Stomach (tissue), 19 donors: ENCODE data around the gene FRG2C. TPM values are rescaled to one million over a fixed set of nuclear protein-coding genes. Genes with fewer than 3 reads are reported as not detected.
"Not testable (repeated sequence)": the region's sequence is repeated elsewhere in the genome, so short reads cannot be mapped to it uniquely, and the experiment has no call there.

ENCODE experiments used
- DNase-seq, 2 donors: peaks; one replicate each; pipeline versions ENCODE4 v3.0.0 to v3.0.0-alpha.2; 2013 to 2019
- H3K27ac ChIP-seq, 5 donors: fragments of 200-600 bp in 4 of 5; sonication (generic) in 4 of 5; one replicate each; pipeline ENCODE4 v1.5.1; 2013 to 2019; ENCODE audit warnings: mild to moderate bottlenecking in 1 of 5, moderate library complexity in 1 of 5
- H3K27me3 ChIP-seq, 3 donors: fragments of 200-600 bp; sonication (generic); one replicate each; pipeline ENCODE4 v1.5.1; 2017 to 2019; ENCODE audit warnings: mixed run types in 1 of 3
- H3K36me3 ChIP-seq, 4 donors: fragments of 200-600 bp; sonication (generic); 1 replicate in 3 of 4; 2 replicates in 1 of 4; pipeline ENCODE4 v1.5.1; 2016 to 2019
- H3K4me1 ChIP-seq, 4 donors: fragments of 200-600 bp; sonication (generic); one replicate each; pipeline ENCODE4 v1.5.1; 2016 to 2019
- H3K4me3 ChIP-seq, 4 donors: fragments of 200-600 bp; sonication (generic) in 3 of 4; one replicate each; pipeline ENCODE4 v1.5.1; 2016 to 2019; ENCODE audit warnings: mild to moderate bottlenecking in 1 of 4
- H3K9me3 ChIP-seq, 4 donors: fragments of 200-600 bp; sonication (generic); one replicate each; pipeline ENCODE4 v1.5.1; 2016 to 2019
- CTCF ChIP-seq, 7 experiments: fragments of 450-650 bp in 4 of 7; fragments of 200-600 bp in 3 of 7; sonication (generic) in 3 of 7; IDR thresholded peaks; one replicate each; pipeline ENCODE4 v1.5.1; 2016 to 2019; ENCODE audit warnings: antibody characterized with exemption in 7 of 7, control low read depth in 2 of 7, mild to moderate bottlenecking in 1 of 7
- EP300 ChIP-seq: sonication (generic); formaldehyde crosslinking; IDR thresholded peaks from one replicate; pipeline ENCODE4 v1.6.1; 2017; ENCODE audit warnings: antibody characterized with exemption
- POLR2A ChIP-seq, 4 donors: fragments of 450-650 bp; IDR thresholded peaks; one replicate each; pipeline ENCODE4 v1.6.1; 2016; ENCODE audit warnings: antibody characterized with exemption in 4 of 4, control low read depth in 2 of 4, mild to moderate bottlenecking in 1 of 4, moderate library complexity in 1 of 4
- POLR2AphosphoS5 ChIP-seq, 3 donors: sonication (generic); formaldehyde crosslinking; IDR thresholded peaks; one replicate each; pipeline ENCODE4 v1.6.1; 2016; ENCODE audit warnings: antibody characterized with exemption in 3 of 3
- WGBS, 5 donors: extraction: QIAGEN DNeasy Blood & Tissue Kit in 3 of 5; methylation state at CpG; one replicate each; pipeline versions ENCODE4 v1.1.5 to v1.1.7; 2013 to 2018; 5-methylcytosine and 5-hydroxymethylcytosine counted together
- intact Hi-C: fragments of 100-400 bp; cut with DNase I; formaldehyde crosslinking; loops from one replicate; pipeline ENCODE4 v1.15.1; 2023; ENCODE audit warnings: low total_unique reads
- long read RNA-seq, 10 donors: transcript quantifications; one replicate each; lab custom pipeline, GENCODE V29; 2026
- polyA plus RNA-seq, 3 donors: library from polyadenylated mRNA; stranded (reverse); fragments of 200-250 nt; gene quantifications; one replicate each; pipeline ENCODE4 v1.2.3, GENCODE V29; 2013
- total RNA-seq, 5 donors: library from RNA; depleted of rRNA; stranded (reverse); fragments of >200 nt; gene quantifications; one replicate each; pipeline versions ENCODE4 v1.1.0 to v1.2.3, GENCODE V29; 2014 to 2016
- donor health status: healthy with polysubstance abuse.
- donor health status: Bipolar disorder and iron deficiency.
- donor health status: healthy.

Gene FRG2C
- total RNA-seq (not detected), polyA plus RNA-seq (not detected)
- long read RNA-seq, donor 1: 0 reads
- long read RNA-seq, donor 2: 0 reads
- long read RNA-seq, donor 3: 0 reads
- long read RNA-seq, donor 4: 0 reads
- long read RNA-seq, donor 5: 0 reads
- long read RNA-seq, donor 6: 0 reads
- long read RNA-seq, donor 7: 0 reads
- long read RNA-seq, donor 8: 0 reads
- long read RNA-seq, donor 9: 0 reads
- long read RNA-seq, donor 10: 0 reads

GRCh38 chr3:75664028-75664427 lies at the start of gene FRG2C:
Gene FRG2C, plus strand, starts transcription at chr3:75664328. Its CDS starts 52 bp downstream, at chr3:75664380.
- intact Hi-C loops, H3K4me3 ChIP-seq, H3K27ac ChIP-seq, DNase-seq, H3K36me3 ChIP-seq: not testable (repeated sequence)
- H3K27me3 ChIP-seq: peaks cover 4 to 89% (median 26%) of the 10 kb centered on the region in 3 donors
- peaks cover 0 to 16% (median 10%) of the 10 kb centered on the region in 4 donors for H3K4me1 ChIP-seq
- H3K9me3 ChIP-seq: peaks cover under 1 to 49% (median 14%) of the 10 kb centered on the region in 4 donors
- WGBS, 5 donors: 69 to 80% (median 76%) methylated on average over 9 of the region's 9 CpGs

- H3K9me3 ChIP-seq, H3K36me3 ChIP-seq, intact Hi-C loops: not testable (repeated sequence)
- Histone ChIP-seq H3K27ac (peak overlapping the region in 1 of 5 donors; percentile 42), H3K4me1 (peaks cover 0 to 17% (median 15%) of the 10 kb centered on the region in 4 donors), H3K4me3 (peak overlapping the region; percentile 44 to 55 (median 51)), H3K27me3 (peaks cover 0 to 26% (median 15%) of the 10 kb centered on the region in 3 donors)
- 3 to 5% (median 4%) methylated on average over 16 to 43 of the region's 43 CpGs for WGBS, 5 donors
- peak; percentile 60 to 78 for DNase-seq
Measured at GRCh38 chr3:75618666-75619305, 45.3 kb upstream of the FRG2C start.

- Histone ChIP-seq H3K27me3 (peaks cover 0 to 26% (median 15%) of the 10 kb centered on the region in 3 donors), H3K4me3 (peak overlapping the region; percentile 44 to 55 (median 51)), H3K27ac (peak overlapping the region in 1 of 5 donors; percentile 42), H3K4me1 (peaks cover 0 to 17% (median 15%) of the 10 kb centered on the region in 4 donors)
- WGBS, 5 donors: 1 to 5% (median 2%) methylated on average over 25 to 52 of the region's 52 CpGs
- H3K9me3 ChIP-seq, intact Hi-C loops, H3K36me3 ChIP-seq: not testable (repeated sequence)
- peak in 1 of 2 donors; percentile 41 for DNase-seq
Measured at GRCh38 chr3:75619481-75620031, 44.6 kb upstream of the FRG2C start.

- peaks cover 0 to 17% (median 15%) of the 10 kb centered on the region in 4 donors for H3K4me1 ChIP-seq
- H3K9me3 ChIP-seq, intact Hi-C loops, H3K36me3 ChIP-seq, H3K27ac ChIP-seq, DNase-seq, H3K4me3 ChIP-seq: not testable (repeated sequence)
- H3K27me3 ChIP-seq: peaks cover 0 to 26% (median 15%) of the 10 kb centered on the region in 3 donors
- 54 to 85% (median 60%) methylated on average over 4 to 10 of the region's 10 CpGs for WGBS, 5 donors
Measured at GRCh38 chr3:75621772-75622171, 42.4 kb upstream of the FRG2C start.

GRCh38 chr3:75623656-75624055 lies 40.5 kb upstream of the FRG2C start:
- Histone ChIP-seq H3K4me1 (peaks cover 0 to 14% (median 12%) of the 10 kb centered on the region in 4 donors), H3K27me3 (peaks cover 0 to 17% (median 13%) of the 10 kb centered on the region in 3 donors)
- intact Hi-C loops, H3K9me3 ChIP-seq, H3K4me3 ChIP-seq, DNase-seq, H3K27ac ChIP-seq, H3K36me3 ChIP-seq: not testable (repeated sequence)
- 73 to 83% (median 76%) methylated on average over 4 to 13 of the region's 13 CpGs for WGBS, 5 donors

- H3K27ac ChIP-seq, H3K4me1 ChIP-seq, H3K27me3 ChIP-seq, H3K4me3 ChIP-seq, H3K9me3 ChIP-seq, DNase-seq, intact Hi-C loops, H3K36me3 ChIP-seq: not testable (repeated sequence)
- 25 to 83% (median 61%) methylated on average over 1 to 2 of the region's 2 CpGs for WGBS, 5 donors
Measured at GRCh38 chr3:75630887-75631535, 33.1 kb upstream of the FRG2C start.

GRCh38 chr3:75631541-75631940 lies 32.6 kb upstream of the FRG2C start:
- Histone ChIP-seq H3K36me3 (no peaks in the 10 kb centered on the region), H3K27me3 (no peaks in the 10 kb centered on the region), H3K9me3 (no peaks in the 10 kb centered on the region), H3K27ac (no peak overlapping the region), H3K4me3 (no peak overlapping the region), H3K4me1 (no peaks in the 10 kb centered on the region)
- 72 to 89% (median 74%) methylated on average over 3 to 4 of the region's 4 CpGs for WGBS, 5 donors
- TF ChIP-seq EP300 (no peak), POLR2AphosphoS5 (IDR thresholded peaks at IDR 0.05) (no peak), CTCF (IDR thresholded peaks at IDR 0.05) (no peak), POLR2A (IDR thresholded peaks at IDR 0.05) (no peak)
- DNase-seq: no peak
- intact Hi-C loops: no loop called here

GRCh38 chr3:75638947-75639346 lies 25.2 kb upstream of the FRG2C start:
- H3K27ac ChIP-seq, H3K36me3 ChIP-seq, DNase-seq, intact Hi-C loops, H3K4me3 ChIP-seq, H3K9me3 ChIP-seq: not testable (repeated sequence)
- peaks cover 0 to 13% (median 5%) of the 10 kb centered on the region in 4 donors for H3K4me1 ChIP-seq
- peaks cover 0 to 20% (median 3%) of the 10 kb centered on the region in 3 donors for H3K27me3 ChIP-seq
- 87 to 92% (median 88%) methylated on average over 10 of the region's 10 CpGs for WGBS, 5 donors
